LNCaP clone FGC (cell line): ENCODE measurements around the gene CYP2A6.
"Not testable (repeated sequence)": the region's sequence is repeated elsewhere in the genome, so short reads cannot be mapped to it uniquely, and the experiment has no call there.

Experiments used
- DNase-seq: peaks from one replicate; pipeline ENCODE4 v3.0.0-alpha.2; 2011; ENCODE audit warnings: low read depth
- H3K4me3 ChIP-seq: 2 replicates; pipeline ENCODE4 v1.5.1; 2011; ENCODE audit warnings: mild to moderate bottlenecking, low read depth, low read length, control low read depth
- TF ChIP-seq, protein P1 (sequence below): IDR thresholded peaks from 2 replicates; pipeline ENCODE4 v1.5.1; 2012; ENCODE audit warnings: mild to moderate bottlenecking; ENCODE audit not compliant: control insufficient read depth, insufficient read depth; ENCODE audit errors: extremely low read depth

Gene CYP2A6, protein sequence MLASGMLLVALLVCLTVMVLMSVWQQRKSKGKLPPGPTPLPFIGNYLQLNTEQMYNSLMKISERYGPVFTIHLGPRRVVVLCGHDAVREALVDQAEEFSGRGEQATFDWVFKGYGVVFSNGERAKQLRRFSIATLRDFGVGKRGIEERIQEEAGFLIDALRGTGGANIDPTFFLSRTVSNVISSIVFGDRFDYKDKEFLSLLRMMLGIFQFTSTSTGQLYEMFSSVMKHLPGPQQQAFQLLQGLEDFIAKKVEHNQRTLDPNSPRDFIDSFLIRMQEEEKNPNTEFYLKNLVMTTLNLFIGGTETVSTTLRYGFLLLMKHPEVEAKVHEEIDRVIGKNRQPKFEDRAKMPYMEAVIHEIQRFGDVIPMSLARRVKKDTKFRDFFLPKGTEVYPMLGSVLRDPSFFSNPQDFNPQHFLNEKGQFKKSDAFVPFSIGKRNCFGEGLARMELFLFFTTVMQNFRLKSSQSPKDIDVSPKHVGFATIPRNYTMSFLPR

DNA sequence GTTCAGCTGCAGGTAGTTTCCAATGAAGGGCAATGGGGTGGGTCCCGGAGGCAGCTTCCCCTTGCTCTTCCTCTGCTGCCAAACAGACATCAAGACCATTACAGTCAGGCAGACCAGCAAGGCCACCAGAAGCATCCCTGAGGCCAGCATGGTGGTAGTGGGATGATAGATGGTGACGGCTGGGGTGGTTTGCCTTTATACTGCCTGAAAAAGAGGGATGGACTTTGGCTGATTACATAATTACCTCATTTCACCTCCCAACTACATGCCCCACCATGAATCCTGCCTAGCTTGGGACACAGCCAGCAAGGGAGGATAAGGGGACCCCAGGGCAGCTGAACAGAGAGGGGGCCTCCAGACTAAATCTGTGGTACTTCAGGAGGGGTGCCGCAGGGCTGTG lies at the start of gene CYP2A6:
Gene CYP2A6 (minus strand): TSS at position 171 of the 400 bp plus-strand sequence. CDS start 21 bp downstream, at position 150.
- DNase-seq, H3K4me3 ChIP-seq: not testable (repeated sequence)

- H3K4me3 ChIP-seq, DNase-seq: not testable (repeated sequence)
Measured at GRCh38 chr19:40899964-40900363, 49.7 kb upstream of the CYP2A6 start.

DNA sequence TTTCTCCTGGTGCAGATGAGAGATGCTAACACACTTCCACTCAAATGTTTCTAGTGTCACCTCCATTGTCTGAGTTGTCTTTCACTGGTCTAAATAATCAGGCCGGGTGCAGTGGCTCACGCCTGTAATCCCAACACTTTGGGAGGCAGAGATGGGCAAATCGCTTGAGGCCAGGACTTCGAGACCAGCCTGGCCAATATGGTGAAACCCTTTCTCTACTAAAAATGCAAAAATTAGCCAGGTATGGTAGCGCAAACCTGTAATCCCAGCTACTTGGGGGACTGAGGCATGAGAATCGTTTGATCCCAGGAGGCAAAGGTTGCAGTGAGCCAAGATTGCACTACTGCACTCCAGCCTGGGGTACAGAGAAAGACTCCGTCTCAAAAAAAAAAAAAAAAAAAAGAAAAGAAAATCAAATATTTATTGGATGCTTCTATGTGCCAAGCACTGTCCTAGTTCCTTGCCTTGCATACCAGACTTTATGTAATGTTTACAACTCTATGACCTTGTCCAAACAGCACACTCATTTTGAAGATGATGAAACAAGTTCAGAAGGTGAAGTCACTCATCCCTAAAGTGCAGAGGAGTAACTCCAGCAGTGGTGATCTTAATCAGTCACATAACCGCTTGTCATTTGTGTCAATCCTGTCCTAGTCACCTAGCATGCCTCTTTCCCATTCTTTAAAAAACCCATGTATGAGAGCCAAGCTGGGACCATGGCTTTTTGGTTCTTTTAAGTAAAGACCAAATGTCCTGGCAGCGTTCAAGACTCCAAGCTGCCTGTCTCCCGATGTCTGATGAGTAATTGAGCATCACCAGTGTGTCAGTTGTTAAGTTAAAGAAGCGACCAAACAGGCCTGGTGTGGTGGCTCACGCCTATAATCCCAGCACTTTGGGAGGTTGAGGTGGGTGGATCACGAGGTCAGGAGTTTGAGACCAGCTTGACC lies 46.9 kb upstream of the CYP2A6 start:
- not testable (repeated sequence) for H3K4me3 ChIP-seq
- DNase-seq: peak; percentile 78

DNA sequence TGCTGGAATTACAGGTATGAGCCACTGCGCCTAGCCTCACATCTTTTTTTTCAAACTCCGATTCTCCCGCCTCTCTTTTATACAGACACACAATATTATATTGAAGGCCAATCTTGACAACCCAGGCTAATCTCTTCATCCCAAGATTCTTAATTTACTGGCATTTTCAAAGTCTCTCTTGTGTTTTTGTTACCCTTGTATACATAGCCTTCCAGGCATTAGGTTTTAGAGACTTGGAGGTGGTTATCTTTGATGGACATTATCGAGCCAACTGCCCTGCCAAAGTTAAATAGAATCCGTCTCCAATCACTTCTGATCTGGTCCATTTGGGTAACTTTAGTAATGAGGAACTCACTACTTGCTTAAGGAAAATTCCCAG lies 46.2 kb upstream of the CYP2A6 start:
- no peak for DNase-seq
- TF ChIP-seq, protein P1, sequence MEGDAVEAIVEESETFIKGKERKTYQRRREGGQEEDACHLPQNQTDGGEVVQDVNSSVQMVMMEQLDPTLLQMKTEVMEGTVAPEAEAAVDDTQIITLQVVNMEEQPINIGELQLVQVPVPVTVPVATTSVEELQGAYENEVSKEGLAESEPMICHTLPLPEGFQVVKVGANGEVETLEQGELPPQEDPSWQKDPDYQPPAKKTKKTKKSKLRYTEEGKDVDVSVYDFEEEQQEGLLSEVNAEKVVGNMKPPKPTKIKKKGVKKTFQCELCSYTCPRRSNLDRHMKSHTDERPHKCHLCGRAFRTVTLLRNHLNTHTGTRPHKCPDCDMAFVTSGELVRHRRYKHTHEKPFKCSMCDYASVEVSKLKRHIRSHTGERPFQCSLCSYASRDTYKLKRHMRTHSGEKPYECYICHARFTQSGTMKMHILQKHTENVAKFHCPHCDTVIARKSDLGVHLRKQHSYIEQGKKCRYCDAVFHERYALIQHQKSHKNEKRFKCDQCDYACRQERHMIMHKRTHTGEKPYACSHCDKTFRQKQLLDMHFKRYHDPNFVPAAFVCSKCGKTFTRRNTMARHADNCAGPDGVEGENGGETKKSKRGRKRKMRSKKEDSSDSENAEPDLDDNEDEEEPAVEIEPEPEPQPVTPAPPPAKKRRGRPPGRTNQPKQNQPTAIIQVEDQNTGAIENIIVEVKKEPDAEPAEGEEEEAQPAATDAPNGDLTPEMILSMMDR: no peak
- no peak overlapping the region for H3K4me3 ChIP-seq

GRCh38 chr19:40893112-40893511 lies 42.9 kb upstream of the CYP2A6 start:
- no peak for DNase-seq
- H3K4me3 ChIP-seq: no peak overlapping the region
- TF ChIP-seq, protein P1: no peak

DNA sequence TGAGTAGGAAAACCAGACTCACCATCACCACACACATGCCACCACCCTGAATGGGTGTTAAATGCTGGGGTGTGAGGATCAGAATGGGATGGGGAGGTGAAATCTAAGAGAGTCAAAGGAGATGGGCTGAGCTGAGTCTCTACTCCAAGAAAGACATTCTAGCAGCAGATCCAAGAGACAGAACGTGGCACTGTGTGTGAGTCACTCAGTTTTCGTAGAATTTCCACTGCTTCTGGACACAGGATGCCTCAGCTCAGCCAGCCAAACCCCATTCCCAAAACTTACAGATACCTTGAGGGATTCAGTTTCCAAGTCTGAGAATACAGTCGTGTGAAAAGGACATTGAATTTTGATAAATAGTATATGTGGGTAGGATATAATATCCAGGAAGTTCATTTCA lies 39.1 kb upstream of the CYP2A6 start:
- no peak overlapping the region for H3K4me3 ChIP-seq
- DNase-seq: no peak
- TF ChIP-seq, protein P1: no peak

DNA sequence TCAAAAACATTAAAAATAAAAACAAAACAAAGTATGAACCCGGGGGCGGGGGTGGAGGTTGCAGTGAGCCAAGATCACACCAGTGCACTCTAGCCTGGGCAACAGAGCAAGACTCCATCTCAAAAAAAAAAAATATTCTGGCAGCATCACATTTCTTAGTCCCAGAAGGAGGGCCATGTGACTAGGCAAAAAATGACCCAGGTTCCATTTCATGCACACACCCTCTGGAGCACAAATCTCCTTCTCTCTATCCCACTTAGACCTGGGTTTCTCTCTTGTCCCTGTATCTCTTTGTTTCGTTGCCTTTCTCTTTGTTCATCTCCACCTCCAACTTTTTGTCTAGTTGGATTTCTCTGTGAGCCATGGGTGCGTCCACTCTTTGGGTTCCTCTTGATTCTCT lies 37.9 kb upstream of the CYP2A6 start:
- TF ChIP-seq, protein P1: no peak
- no peak overlapping the region for H3K4me3 ChIP-seq
- DNase-seq: no peak

DNA sequence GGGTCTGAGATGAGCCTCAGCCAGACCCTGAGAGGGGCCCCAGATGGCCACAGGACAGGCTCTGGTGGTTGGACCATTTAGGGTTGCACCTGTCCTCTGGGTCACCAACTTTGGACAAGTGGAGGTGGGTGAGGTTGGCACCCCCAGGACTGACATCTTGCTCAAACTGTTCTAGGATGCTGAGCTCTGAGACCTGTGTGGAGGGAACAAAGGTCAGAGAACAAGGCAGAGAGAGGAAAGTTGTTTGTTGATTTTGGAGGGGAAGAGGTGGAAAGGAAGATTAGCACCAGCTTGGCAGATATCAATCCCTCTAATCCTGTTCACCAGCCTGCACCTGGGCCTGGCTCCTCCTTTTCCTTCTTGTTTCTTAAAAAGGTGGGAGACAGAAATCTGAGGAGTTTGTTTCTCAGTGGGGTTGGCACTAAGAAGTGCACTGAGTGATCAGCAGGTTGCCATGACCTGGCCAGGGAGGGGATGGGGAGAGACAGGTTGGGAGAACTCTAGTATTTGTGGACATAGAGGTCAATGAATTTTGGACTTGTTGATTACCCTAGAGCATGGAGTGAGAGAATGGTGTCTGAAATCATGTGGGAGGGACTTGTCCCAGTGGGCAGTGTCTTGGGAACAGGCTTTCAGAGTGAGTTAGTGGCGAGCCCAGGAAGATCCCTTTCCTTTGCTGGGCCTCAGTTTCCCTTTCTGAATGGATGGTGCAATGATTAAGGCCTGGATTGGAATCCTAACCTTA lies 34.1 kb upstream of the CYP2A6 start:
- not testable (repeated sequence) for DNase-seq, H3K4me3 ChIP-seq

GRCh38 chr19:40882062-40882461 lies 31.8 kb upstream of the CYP2A6 start, which contains the start of gene CYP2A7:
Gene CYP2A7, minus strand, starts transcription at chr19:40882231. Its CDS starts 21 bp downstream, at chr19:40882210.
- H3K4me3 ChIP-seq, DNase-seq: not testable (repeated sequence)

DNA sequence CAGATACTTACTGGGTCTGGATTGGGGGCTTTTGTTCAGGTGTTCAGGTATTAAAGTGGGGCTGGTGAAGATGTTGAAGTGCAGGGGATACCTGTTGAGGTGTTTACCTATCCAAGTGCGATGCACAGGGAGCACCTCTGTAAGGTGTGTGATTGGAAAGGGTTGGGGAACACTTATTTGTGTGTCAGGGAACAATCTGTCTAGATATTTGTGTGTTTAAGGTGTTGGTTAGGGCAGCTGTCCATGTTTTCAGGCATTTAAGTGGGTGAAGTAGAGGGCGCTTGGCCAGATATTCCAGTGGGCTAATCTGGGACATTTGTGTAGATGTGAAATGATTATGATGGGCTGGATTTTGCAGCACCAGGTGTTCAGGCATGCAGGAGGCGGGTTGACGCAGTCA lies 29.1 kb upstream of the CYP2A6 start:
- not testable (repeated sequence) for DNase-seq, H3K4me3 ChIP-seq

DNA sequence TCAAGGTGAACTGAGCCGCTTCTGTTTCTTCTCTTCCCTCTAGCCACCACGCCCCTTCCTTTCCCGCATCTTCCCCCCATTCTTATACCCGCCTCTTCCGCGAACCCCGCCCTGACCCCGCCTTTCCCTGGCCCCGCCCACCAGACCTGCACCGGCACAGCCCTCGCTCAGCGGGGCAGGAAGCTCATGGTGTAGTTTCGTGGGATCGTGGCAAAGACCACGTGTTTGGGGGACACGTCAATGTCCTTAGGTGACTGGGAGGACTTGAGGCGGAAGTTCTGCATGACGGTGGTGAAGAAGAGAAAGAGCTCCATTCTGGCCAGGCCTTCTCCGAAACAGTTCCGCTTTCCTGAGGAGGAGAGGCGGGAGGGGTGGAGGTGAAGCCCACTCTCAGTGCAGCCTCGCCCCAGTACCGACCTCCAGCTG lies 25.3 kb upstream of the CYP2A6 start:
- H3K4me3 ChIP-seq, DNase-seq: not testable (repeated sequence)

- not testable (repeated sequence) for DNase-seq, H3K4me3 ChIP-seq
Measured at GRCh38 chr19:40874874-40875273, 24.6 kb upstream of the CYP2A6 start.

DNA sequence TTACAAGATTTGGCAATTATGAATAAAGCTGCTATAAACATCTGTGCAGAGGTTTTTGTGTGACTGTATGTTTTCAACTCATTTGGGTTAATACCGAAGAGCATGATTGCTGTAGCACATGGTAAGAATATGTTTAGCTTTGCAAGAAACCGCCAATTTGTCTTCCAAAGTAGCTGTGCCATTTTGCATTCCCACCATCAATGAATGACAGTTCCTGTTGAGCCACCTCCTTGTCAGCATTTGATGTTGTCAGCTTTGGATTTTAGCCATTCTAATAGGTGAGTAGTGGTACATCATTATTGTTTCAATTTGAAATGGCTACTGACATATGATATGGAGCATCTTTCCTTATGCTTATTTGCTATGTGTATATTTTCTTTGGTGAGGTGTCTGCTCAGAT lies 23.6 kb upstream of the CYP2A6 start:
- not testable (repeated sequence) for DNase-seq, H3K4me3 ChIP-seq
